OCI-LY3 (cell line): ENCODE data around the gene PRMT2.

Experiments
- H2AFZ ChIP-seq: fragments of 200-600, 300-600 bp; shearing (Covaris generic); 2 replicates; pipeline ENCODE4 v1.6.0; 2014; ENCODE audit warnings: antibody characterized with exemption, low read depth, low read length
- H3K27ac ChIP-seq: fragments of 200-600, 300-600 bp; sonication (generic); 2 replicates; pipeline ENCODE4 v1.5.1; 2014; ENCODE audit warnings: mild to moderate bottlenecking, low read length, moderate library complexity, mixed read lengths
- H3K27me3 ChIP-seq: fragments of 200-600, 300-600 bp; sonication (generic); 2 replicates; pipeline ENCODE4 v1.6.1; 2014; ENCODE audit warnings: low read depth, low read length, mixed read lengths
- H3K36me3 ChIP-seq: fragments of 200-600, 300-600 bp; sonication (generic); replicated peaks from 2 replicates; pipeline ENCODE3; 2014; ENCODE audit warnings: low read depth, low read length, mixed read lengths
- H3K4me1 ChIP-seq: fragments of 300-600, 200-600 bp; sonication (generic); 2 replicates; pipeline ENCODE4 v1.6.1; 2014; ENCODE audit warnings: low read length, mixed read lengths
- H3K4me2 ChIP-seq: fragments of 200-600, 300-600 bp; sonication (generic); 2 replicates; pipeline ENCODE4 v1.6.1; 2014; ENCODE audit warnings: low read length, mixed read lengths
- H3K4me3 ChIP-seq: fragments of 300-600, 200-600 bp; sonication (generic); 2 replicates; pipeline ENCODE4 v1.5.1; 2014; ENCODE audit warnings: antibody characterized with exemption, mild to moderate bottlenecking, low read length, moderate library complexity
- H3K79me2 ChIP-seq: fragments of 300-600, 200-600 bp; shearing (Covaris generic); 2 replicates; pipeline ENCODE4 v1.6.1; 2014; ENCODE audit warnings: mild to moderate bottlenecking, low read length, mixed read lengths
- H3K9ac ChIP-seq: fragments of 300-600, 200-600 bp; shearing (Covaris generic); 2 replicates; pipeline ENCODE4 v1.6.0; 2014; ENCODE audit warnings: mild to moderate bottlenecking, low read length, moderate library complexity
- H3K9me3 ChIP-seq: fragments of 200-600, 300-600 bp; shearing (Covaris generic); 2 replicates; pipeline ENCODE4 v1.6.1; 2014; ENCODE audit warnings: low read length, mixed read lengths; ENCODE audit not compliant: insufficient read depth
- H4K20me1 ChIP-seq: fragments of 200-600, 300-600 bp; sonication (generic); 2 replicates; pipeline ENCODE4 v1.6.1; 2016; ENCODE audit warnings: low read length, mixed read lengths; ENCODE audit not compliant: insufficient read depth
- EZH2phosphoT487 ChIP-seq: fragments of 200-600 bp; shearing (Covaris generic); IDR thresholded peaks from 2 replicates; pipeline ENCODE4 v1.6.1; 2018; ENCODE audit warnings: antibody characterized with exemption, mixed run types, low read depth
- TF ChIP-seq, protein P1 (sequence below): fragments of 200-600, 300-600 bp; sonication (generic); IDR thresholded peaks from 2 replicates; pipeline ENCODE4 v1.5.1; 2014; ENCODE audit warnings: antibody characterized with exemption, low read length, low read depth

PRMT2 gene

DNA sequence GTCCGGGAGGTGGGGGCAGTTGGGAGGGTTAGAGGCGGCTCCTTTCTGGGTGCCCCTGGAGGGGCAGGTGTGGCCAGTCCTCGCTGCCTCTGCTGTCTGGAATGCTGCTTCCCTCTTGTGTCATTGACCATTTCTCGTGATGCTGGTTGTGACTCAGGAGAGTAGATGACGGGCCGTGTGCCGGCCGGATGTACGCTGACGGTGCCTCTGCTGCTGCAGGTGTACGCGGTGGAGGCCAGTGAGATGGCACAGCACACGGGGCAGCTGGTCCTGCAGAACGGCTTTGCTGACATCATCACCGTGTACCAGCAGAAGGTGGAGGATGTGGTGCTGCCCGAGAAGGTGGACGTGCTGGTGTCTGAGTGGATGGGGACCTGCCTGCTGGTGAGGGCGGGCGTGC, 13.9 kb downstream of the PRMT2 start:
- Histone ChIP-seq H3K9me3 (no peaks in the 10 kb centered on the region), H3K4me3 (no peak overlapping the region), H4K20me1 (no peaks in the 10 kb centered on the region), H3K9ac (no peak overlapping the region), H3K79me2 (no peaks in the 10 kb centered on the region), H3K4me2 (no peak overlapping the region), H3K36me3 (peaks cover 33% of the 10 kb centered on the region), H3K27me3 (no peaks in the 10 kb centered on the region), H3K4me1 (no peaks in the 10 kb centered on the region), H3K27ac (no peak overlapping the region), H2AFZ (no peak overlapping the region)
- TF ChIP-seq EZH2phosphoT487 = no peak

DNA sequence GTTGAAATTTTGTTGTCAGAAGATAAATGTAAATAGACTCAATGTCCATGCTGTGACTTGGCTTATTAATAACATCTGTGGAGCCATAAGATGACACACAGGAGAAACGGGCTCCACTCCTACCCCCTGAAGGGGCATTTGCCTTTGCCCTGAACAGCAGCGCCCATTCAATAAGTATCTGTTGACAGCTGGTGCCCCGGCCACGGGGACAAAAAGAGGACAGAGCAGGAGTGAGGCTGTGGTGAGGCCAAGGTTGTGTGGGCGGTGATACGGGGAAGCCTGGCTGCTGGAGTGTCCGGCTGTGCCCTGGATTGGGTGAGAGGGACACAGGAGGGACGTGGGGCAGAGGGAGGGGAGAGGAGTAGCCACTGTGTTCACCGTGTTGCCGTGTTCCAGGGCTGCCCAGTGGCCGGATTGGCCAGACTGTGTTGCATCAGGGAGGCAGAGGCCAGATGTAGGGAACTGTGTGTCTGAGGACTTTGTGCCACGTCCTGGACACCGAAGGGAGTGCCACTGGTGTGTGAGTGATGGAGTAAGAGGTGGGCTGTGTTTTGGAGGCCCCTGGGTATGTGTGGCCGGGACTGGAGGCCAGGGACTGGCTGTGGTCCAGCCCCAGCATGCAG, 15.1 kb downstream of the PRMT2 start:
- no peak overlapping the region for H2AFZ ChIP-seq
- peaks cover 41% of the 10 kb centered on the region for H3K36me3 ChIP-seq
- H3K79me2 ChIP-seq = no peaks in the 10 kb centered on the region
- H3K27me3 ChIP-seq = no peaks in the 10 kb centered on the region
- no peaks in the 10 kb centered on the region for H3K4me1 ChIP-seq
- no peak overlapping the region for H3K27ac ChIP-seq
- no peak overlapping the region for H3K4me2 ChIP-seq
- no peak overlapping the region for H3K9ac ChIP-seq
- no peaks in the 10 kb centered on the region for H4K20me1 ChIP-seq
- TF ChIP-seq, protein P1, sequence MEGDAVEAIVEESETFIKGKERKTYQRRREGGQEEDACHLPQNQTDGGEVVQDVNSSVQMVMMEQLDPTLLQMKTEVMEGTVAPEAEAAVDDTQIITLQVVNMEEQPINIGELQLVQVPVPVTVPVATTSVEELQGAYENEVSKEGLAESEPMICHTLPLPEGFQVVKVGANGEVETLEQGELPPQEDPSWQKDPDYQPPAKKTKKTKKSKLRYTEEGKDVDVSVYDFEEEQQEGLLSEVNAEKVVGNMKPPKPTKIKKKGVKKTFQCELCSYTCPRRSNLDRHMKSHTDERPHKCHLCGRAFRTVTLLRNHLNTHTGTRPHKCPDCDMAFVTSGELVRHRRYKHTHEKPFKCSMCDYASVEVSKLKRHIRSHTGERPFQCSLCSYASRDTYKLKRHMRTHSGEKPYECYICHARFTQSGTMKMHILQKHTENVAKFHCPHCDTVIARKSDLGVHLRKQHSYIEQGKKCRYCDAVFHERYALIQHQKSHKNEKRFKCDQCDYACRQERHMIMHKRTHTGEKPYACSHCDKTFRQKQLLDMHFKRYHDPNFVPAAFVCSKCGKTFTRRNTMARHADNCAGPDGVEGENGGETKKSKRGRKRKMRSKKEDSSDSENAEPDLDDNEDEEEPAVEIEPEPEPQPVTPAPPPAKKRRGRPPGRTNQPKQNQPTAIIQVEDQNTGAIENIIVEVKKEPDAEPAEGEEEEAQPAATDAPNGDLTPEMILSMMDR = no peak
- no peak for TF ChIP-seq EZH2phosphoT487
- H3K4me3 ChIP-seq = no peak overlapping the region
- peaks cover 8% of the 10 kb centered on the region for H3K9me3 ChIP-seq

DNA sequence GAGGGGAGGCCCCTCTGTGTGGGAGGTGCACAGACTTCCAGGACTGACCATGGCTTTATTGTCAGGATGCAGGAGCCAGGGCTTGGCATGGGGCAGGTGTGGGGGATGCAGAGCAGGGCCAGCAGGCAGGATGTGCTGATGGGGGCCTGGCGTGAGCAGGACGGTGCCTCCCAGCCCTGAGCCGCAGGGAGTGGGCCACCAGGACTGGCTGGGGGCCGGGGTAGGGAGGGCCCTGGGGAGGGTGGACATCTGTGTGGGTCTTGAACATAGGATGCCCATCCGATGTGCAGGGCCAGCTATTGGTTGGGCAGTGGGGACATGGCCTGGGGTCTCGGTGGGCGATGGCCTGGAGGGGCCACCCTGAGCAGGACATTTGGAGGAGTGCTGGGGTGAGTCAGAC, 15.6 kb downstream of the PRMT2 start:
- TF ChIP-seq, protein P1 = no peak
- TF ChIP-seq EZH2phosphoT487 = no peak
- Histone ChIP-seq H4K20me1 (no peaks in the 10 kb centered on the region), H3K27me3 (no peaks in the 10 kb centered on the region), H3K36me3 (peaks cover 43% of the 10 kb centered on the region), H3K9me3 (peaks cover 8% of the 10 kb centered on the region), H3K4me1 (no peaks in the 10 kb centered on the region), H3K4me2 (no peak overlapping the region), H3K27ac (no peak overlapping the region), H3K4me3 (no peak overlapping the region), H3K79me2 (no peaks in the 10 kb centered on the region), H3K9ac (no peak overlapping the region), H2AFZ (no peak overlapping the region)

DNA sequence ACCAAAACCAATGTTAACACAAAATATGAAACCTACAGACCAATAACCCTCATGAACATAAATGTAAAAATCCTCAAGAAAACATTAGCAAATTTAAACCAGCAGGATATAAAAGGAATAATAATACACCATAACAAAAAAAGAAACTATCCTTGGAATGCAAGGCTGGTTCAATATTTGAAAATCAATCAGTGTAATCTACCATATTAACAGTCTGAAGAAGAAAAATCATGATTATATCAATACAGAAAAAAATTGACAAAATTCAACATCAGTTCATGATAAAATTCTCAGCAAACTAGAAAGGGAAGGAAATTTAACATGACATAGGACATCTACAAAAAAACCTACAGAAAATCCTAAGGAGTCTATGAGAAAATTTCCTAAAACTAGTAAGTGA, 19.8 kb downstream of the PRMT2 start:
- no peak overlapping the region for H3K4me2 ChIP-seq
- no peak overlapping the region for H3K9ac ChIP-seq
- no peak overlapping the region for H2AFZ ChIP-seq
- no peaks in the 10 kb centered on the region for H4K20me1 ChIP-seq
- H3K36me3 ChIP-seq = peaks cover 34% of the 10 kb centered on the region
- no peak overlapping the region for H3K4me3 ChIP-seq
- H3K4me1 ChIP-seq = no peaks in the 10 kb centered on the region
- no peaks in the 10 kb centered on the region for H3K27me3 ChIP-seq
- TF ChIP-seq, protein P1 = no peak
- no peak for TF ChIP-seq EZH2phosphoT487
- H3K79me2 ChIP-seq = no peaks in the 10 kb centered on the region
- no peak overlapping the region for H3K27ac ChIP-seq
- peaks cover 8% of the 10 kb centered on the region for H3K9me3 ChIP-seq
